C4-2B (cell line): Measurements from ENCODE around the gene MAPK8IP3.

Experiments used
- ZFX ChIP-seq: fragments of 450-650 bp; IDR thresholded peaks from 2 replicates; pipeline ENCODE4 v1.6.1; 2017
- TF ChIP-seq, protein P1 (sequence below): fragments of 450-650 bp; conservative IDR thresholded peaks from 2 replicates; pipeline ENCODE4 v1.5.1; 2017; ENCODE audit warnings: mild to moderate bottlenecking

DNA sequence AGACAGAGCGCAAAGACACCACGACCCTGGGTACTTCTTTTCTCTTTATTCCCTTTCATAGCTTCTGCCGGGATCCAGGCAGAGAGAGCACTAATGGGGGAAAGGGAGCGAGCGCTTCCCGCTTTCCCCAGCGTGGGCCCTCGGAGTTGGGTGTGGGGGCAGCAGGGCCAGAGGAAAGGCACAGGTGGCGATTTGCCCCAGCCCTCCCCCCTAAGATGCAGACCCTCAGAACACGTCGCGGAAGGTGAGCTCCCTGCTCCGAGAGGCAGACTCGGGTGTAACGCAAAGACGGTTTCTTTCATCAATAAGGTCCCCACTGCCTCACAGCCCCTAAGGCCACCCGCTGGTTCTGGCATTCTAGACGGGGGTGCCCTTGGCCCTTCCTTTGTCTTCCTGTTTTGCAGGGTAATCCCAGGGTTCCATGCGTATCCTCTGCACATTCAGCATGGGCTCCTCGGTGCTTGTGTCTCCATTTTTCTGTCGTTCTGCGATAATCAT is 65.9 kb downstream of the MAPK8IP3 start:
- TF ChIP-seq, protein P1, sequence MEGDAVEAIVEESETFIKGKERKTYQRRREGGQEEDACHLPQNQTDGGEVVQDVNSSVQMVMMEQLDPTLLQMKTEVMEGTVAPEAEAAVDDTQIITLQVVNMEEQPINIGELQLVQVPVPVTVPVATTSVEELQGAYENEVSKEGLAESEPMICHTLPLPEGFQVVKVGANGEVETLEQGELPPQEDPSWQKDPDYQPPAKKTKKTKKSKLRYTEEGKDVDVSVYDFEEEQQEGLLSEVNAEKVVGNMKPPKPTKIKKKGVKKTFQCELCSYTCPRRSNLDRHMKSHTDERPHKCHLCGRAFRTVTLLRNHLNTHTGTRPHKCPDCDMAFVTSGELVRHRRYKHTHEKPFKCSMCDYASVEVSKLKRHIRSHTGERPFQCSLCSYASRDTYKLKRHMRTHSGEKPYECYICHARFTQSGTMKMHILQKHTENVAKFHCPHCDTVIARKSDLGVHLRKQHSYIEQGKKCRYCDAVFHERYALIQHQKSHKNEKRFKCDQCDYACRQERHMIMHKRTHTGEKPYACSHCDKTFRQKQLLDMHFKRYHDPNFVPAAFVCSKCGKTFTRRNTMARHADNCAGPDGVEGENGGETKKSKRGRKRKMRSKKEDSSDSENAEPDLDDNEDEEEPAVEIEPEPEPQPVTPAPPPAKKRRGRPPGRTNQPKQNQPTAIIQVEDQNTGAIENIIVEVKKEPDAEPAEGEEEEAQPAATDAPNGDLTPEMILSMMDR: no peak
- TF ChIP-seq ZFX: no peak
